Inflammatory macrophage treated with lipopolysaccharide for 1 hour (primary cell): ENCODE results near the gene FMOD.
"Not testable (repeated sequence)": the region's sequence is repeated elsewhere in the genome, so short reads cannot be mapped to it uniquely, and the experiment has no call there.

Source experiments
- DNase-seq, 2 donors: peaks; one replicate each; pipeline ENCODE4 v3.0.0-alpha.2; 2020 to 2022

FMOD gene

GRCh38 chr1:203325026-203325417, 25.9 kb downstream of the FMOD start:
- peak; percentile 43 to 49 for DNase-seq

DNA sequence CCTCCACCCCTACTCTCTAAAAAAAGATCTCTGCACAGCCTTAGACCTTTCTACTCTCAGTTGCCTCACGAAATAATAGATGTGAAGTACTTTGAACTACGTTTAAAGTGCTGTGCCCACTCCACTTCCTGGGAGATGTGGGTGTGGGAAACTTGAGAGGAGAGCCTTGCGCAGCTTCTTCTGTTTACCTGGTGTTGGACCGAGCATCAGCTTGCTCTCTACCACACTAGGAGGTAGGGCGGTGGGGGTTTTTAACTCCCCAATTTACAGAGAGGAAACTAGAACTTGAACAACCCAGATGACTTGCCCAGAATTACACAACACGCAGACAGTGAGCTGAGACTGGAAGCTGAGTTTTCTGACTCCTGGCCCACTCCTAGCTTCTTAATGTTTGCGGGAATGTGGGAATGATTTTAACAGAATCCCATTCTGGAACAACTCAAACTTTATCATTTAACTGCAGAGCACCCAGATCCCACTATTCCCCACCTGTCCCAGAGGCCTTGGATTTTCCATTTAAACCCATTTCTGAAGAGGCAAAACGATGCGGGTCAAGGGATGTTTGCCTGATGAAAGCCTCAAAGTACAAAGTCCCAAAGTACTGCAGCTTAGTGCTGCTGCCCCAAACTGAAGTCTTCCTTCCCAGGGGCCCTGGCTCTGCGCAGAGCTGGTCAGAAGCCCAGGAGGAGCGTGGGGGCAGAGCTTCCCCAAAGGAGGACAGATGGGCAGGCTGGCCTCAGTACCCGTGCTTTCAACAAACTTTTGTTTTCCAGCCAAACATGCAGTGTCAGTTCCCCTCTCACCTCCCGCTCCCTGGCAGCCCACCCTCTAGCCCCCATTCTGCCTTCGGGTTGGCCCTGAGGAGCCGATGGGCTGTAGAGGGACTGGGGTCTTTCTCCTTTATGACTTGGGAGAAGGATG, 26.6 kb downstream of the FMOD start:
- peak; percentile 53 to 55 for DNase-seq

- DNase-seq, result no peak
Measured at GRCh38 chr1:203323587-203323986, 27.3 kb downstream of the FMOD start.

GRCh38 chr1:203322500-203323179, 28.3 kb downstream of the FMOD start:
- no peak for DNase-seq

- DNase-seq, result no peak
Measured at GRCh38 chr1:203321273-203322052, 29.5 kb downstream of the FMOD start.

DNA sequence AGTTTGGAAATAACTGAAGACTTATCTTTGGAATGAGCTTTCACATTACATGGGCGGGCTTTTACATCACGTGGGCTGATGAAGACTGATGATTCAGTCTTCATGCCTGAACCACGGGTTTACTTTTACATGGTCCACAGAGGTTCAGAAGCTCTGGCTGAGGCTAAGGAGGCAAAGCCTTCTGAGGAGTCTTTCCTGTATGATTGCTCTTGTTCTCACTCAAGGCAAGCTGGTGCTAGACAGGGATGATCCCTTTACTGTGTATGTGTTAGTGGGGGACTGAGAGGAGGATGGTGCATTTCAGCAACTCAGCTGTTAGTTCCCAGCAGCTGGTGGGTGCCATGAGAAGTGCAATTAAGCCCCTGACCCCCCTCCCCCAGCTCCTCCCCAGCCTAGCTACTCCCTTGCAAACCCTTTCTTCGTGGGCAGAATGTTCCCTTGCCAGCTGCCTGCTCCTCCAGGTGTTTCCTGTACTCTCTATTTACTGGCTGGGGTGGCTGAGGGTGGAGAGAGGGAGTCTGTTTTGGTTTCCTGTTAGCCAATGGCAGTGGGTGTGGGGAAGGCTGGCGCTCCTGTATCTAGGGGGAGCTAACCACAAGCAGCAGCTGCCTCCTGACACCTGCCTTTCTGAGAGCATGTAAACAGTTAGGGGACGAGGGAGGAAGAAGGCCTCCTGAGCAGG, 30.2 kb downstream of the FMOD start:
- peak; percentile 35 to 58 for DNase-seq

GRCh38 chr1:203318229-203318517, 32.7 kb downstream of the FMOD start:
- no peak for DNase-seq

GRCh38 chr1:203317429-203318228, 33.3 kb downstream of the FMOD start:
- no peak for DNase-seq

- DNase-seq, result no peak
Measured at GRCh38 chr1:203316626-203317093, 34.3 kb downstream of the FMOD start.

DNA sequence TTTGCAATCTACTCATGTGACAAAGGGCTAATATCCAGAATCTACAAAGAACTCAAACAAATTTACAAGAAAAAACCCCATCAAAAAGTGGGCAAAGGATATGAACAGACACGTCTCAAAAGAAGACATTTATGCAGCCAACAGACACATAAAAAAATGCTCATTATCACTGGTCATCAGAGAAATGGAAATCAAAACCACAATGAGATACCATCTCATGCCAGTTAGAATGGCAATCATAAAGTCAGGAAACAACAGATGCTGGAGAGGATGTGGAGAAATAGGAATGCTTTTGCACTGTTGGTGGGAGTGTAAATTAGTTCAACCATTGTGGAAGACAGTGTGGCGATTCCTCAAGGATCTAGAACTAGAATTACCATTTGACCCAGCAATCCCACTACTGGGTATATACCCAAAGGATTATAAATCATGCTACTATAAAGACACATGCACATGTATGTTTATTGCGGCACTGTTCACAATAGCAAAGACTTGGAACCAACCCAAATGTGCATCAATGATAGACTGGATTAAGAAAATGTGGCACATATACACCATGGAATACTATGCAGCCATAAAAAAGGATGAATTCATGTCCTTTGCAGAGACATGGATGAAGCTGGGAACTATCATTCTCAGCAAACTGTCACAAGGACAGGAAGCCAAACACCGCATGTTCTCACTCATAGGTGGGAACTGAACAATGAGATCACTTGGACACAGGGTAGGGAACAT, 36.7 kb downstream of the FMOD start:
- DNase-seq, result not testable (repeated sequence)

DNA sequence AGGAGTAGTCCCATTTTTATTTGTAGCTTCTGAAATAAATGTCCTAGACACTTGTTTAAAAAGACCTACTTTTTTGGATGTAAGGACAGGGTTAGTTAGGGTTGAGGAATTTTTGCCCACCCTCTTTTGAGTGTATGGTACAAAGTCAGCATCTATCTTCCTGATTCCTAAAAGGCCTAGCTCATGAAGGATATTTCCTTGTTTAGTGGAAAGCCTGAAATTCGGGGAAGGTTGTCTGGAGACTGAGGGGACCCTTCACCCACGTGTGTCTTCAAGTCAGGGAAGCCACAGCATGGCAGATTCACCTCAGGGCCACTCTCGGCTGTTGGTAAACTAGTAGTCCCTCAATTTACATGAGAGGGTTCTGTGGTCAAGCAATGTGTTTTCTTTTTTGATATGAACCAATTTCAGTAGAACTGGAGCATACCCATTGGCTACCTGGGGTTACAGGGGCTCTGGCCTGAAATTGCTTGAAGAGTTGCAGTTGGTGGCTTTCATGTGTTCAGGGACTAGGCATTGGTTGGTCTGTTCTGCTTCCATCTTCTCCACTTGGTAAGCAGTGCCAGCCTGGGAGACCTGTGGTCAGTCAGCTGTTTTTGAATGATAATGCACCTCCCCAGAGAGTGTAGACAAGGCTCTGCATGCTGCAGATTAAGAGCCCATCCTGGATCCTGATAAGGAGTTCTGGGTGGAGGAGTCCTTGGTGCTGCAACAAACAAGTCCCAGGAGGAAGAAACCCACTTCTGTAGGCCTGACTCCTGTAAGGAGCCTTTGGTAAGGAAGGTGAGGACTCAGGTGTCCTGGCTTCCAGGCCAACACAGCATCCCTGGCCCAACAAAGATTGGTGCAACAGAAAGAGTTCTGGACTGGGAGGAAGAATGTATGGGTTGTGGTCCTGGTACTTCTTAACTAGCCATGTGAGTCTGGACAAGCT, 39.3 kb downstream of the FMOD start:
- no peak for DNase-seq

DNA sequence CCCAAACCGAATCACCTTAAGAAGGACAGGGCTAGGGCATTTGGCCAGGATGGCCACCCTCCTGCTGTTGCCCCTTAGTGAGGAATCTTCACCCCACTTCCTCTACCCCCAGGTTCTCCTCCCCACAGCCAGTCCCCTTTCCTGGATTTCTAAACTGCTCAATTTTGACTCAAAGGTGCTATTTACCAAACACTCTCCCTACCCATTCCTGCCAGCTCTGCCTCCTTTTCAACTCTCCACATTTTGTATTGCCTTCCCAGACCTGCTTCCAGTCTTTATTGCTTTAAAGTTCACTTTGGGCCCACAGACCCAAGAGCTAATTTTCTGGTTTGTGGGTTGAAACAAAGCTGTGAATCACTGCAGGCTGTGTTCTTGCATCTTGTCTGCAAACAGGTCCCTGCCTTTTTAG, 42.0 kb downstream of the FMOD start:
- DNase-seq, result no peak

DNA sequence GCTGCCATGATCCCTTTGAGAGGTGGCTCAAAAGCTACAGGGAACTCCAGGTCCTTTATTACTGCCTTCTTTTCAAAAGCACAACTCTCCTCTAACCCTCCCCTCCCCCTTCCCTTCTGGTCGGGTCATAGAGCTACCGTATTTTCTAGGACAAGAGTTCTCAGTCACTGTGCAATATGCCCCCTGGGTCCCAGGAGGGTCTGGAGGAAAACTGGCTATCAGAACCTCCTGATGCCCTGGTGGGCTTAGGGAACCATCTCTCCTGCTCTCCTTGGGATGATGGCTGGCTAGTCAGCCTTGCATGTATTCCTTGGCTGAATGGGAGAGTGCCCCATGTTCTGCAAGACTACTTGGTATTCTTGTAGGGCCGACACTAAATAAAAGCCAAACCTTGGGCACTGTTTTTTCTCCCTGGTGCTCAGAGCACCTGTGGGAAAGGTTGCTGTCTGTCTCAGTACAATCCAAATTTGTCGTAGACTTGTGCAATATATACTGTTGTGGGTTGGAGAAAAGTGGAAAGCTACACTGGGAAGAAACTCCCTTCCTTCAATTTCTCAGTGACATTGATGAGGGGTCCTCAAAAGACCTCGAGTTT, 42.5 kb downstream of the FMOD start:
- DNase-seq, result no peak

- no peak for DNase-seq
Measured at GRCh38 chr1:203307641-203308126, 43.2 kb downstream of the FMOD start.

GRCh38 chr1:203306965-203307541, 43.9 kb downstream of the FMOD start:
- DNase-seq, result no peak

- DNase-seq, result peak; percentile 38 to 54
Measured at GRCh38 chr1:203306089-203306964, 44.6 kb downstream of the FMOD start.

DNA sequence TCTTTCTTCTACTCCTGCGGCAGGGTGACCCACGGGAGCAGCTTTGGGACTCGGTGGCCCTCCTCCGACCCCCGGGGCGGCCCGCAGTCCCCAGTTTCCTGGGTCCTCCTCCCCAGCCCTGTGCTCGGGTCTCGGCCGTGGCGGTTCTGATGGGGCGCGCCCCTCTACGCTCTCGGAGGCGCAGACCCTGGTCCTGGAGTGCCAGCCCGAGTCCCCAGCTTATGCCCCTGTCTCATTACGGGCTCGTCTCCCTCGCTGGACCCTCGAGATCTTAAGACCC, 45.2 kb downstream of the FMOD start:
- DNase-seq, result no peak
